ENCODE results near the gene COMMD1. TPM values are rescaled to one million over a fixed set of nuclear protein-coding genes. Genes with fewer than 3 reads are reported as not detected.

The COMMD1 gene
- total RNA-seq, 4 donors from 2014 or later, result 32.3 to 50.4 (median 44.2) TPM

DNA sequence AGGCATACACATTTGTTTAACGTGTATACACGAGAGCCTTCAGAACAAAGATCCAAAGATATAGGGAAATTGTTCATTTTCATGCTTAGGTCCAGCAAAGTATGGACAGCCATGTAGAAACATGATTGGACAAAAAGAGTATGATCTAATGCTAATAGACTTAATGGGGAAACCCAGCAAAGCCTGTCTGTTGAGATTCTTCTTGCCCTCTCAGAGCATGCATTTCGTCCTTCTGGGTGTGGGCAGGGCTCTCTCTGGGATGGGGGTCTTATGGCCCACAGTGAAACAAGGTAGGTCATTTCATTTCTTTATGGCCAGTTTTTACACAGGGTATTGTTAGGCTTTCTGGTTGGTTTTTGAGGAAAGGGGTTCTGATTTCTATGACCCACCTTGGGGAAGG lies 124.4 kb downstream of the COMMD1 start:
- Histone ChIP-seq H3K27me3 (no peaks in the 10 kb centered on the region), H3K9me3 (no peaks in the 10 kb centered on the region), H3K4me3 (no peak overlapping the region), H3K4me1 (no peaks in the 10 kb centered on the region), H3K27ac (no peak overlapping the region), H3K36me3 (no peaks in the 10 kb centered on the region)
- 74 to 91% methylated on average over 3 of the region's 3 CpGs for WGBS, 2 donors (ENCODE audit: low coverage in 1 of 2)
- ATAC-seq, result no peak
- TF ChIP-seq, protein P1, sequence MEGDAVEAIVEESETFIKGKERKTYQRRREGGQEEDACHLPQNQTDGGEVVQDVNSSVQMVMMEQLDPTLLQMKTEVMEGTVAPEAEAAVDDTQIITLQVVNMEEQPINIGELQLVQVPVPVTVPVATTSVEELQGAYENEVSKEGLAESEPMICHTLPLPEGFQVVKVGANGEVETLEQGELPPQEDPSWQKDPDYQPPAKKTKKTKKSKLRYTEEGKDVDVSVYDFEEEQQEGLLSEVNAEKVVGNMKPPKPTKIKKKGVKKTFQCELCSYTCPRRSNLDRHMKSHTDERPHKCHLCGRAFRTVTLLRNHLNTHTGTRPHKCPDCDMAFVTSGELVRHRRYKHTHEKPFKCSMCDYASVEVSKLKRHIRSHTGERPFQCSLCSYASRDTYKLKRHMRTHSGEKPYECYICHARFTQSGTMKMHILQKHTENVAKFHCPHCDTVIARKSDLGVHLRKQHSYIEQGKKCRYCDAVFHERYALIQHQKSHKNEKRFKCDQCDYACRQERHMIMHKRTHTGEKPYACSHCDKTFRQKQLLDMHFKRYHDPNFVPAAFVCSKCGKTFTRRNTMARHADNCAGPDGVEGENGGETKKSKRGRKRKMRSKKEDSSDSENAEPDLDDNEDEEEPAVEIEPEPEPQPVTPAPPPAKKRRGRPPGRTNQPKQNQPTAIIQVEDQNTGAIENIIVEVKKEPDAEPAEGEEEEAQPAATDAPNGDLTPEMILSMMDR (IDR thresholded peaks at IDR 0.05), result no peak
- TF ChIP-seq POLR2AphosphoS5 (IDR thresholded peaks at IDR 0.05) (no peak), POLR2A (IDR thresholded peaks at IDR 0.05) (no peak), EP300 (IDR thresholded peaks at IDR 0.05) (no peak)

DNA sequence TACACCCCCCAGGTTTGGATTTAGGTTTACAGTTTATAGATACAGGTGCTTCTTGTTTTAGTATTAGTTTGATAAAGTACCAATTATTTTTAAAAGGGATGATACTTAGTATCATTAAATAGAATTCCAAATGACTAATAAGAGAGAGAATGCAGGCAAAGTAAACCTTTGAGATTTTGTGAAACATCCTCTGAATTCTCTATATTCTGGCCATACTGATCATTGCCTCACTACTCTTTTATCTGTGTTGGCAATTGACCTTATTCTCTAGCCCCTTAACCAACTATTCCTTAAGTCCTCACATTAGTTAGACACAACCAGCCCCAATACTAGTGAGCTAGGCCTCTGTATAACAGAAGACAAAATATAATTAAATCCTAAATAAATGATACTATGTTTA lies 125.4 kb downstream of the COMMD1 start:
- Histone ChIP-seq H3K27ac (no peak overlapping the region), H3K36me3 (no peaks in the 10 kb centered on the region), H3K27me3 (no peaks in the 10 kb centered on the region), H3K4me1 (no peaks in the 10 kb centered on the region), H3K4me3 (no peak overlapping the region), H3K9me3 (no peaks in the 10 kb centered on the region)
- TF ChIP-seq EP300 (IDR thresholded peaks at IDR 0.05) (no peak), POLR2A (IDR thresholded peaks at IDR 0.05) (no peak), POLR2AphosphoS5 (IDR thresholded peaks at IDR 0.05) (no peak)
- TF ChIP-seq, protein P1 (IDR thresholded peaks at IDR 0.05), result no peak
- ATAC-seq, result no peak

DNA sequence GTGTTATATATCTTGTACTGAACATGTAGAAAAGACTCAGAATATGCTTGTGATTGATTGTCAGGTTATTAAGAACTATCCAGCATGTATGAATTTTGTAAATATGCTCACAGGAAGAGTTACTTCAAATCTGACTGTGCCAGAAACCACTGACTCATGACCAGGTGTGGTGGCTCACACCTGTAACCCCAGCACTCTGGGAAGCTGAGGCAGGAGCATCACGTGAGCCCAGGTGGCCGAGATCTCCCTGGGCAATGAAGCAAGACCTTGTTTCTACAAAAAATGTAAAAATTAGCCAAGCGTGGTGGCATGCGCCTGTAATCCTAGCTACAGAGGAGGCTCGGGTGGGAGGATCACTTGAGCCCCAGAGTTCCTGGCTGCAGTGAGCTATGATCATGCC lies 126.6 kb downstream of the COMMD1 start:
- WGBS, 2 donors (ENCODE audit: low coverage in 1 of 2), result 94 to 97% methylated on average over 3 to 4 of the region's 5 CpGs
- TF ChIP-seq EP300 (IDR thresholded peaks at IDR 0.05) (no peak), POLR2AphosphoS5 (IDR thresholded peaks at IDR 0.05) (no peak)
- Histone ChIP-seq H3K27me3 (no peaks in the 10 kb centered on the region), H3K27ac (no peak overlapping the region), H3K9me3 (no peaks in the 10 kb centered on the region), H3K4me3 (no peak overlapping the region), H3K4me1 (no peaks in the 10 kb centered on the region), H3K36me3 (no peaks in the 10 kb centered on the region)
- ATAC-seq, result no peak

DNA sequence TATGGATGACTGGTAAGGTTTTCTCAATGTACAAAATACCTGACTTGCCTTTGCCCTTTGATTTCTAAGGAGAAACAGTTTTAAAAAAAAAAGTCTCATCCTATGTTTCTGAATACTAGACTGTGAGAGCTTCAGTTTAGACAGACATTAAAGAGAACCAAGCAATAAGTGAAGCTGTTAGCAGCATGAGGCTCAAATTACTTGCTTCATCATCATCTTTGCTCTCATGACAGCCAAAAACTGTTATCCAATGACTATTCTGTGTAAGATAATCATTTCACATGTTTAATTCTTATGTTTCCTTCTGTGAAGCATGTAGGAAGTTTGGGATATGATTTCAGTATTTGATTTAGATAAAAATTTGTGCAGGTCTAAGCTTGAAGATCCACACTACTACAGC lies 129.2 kb downstream of the COMMD1 start:
- Histone ChIP-seq H3K4me1 (no peaks in the 10 kb centered on the region), H3K27me3 (no peaks in the 10 kb centered on the region), H3K9me3 (no peaks in the 10 kb centered on the region), H3K4me3 (no peak overlapping the region), H3K36me3 (no peaks in the 10 kb centered on the region), H3K27ac (no peak overlapping the region)
- ATAC-seq, result no peak
- TF ChIP-seq EP300 (IDR thresholded peaks at IDR 0.05) (no peak), POLR2A (IDR thresholded peaks at IDR 0.05) (no peak), POLR2AphosphoS5 (IDR thresholded peaks at IDR 0.05) (no peak)
- TF ChIP-seq, protein P1 (IDR thresholded peaks at IDR 0.05), result no peak

DNA sequence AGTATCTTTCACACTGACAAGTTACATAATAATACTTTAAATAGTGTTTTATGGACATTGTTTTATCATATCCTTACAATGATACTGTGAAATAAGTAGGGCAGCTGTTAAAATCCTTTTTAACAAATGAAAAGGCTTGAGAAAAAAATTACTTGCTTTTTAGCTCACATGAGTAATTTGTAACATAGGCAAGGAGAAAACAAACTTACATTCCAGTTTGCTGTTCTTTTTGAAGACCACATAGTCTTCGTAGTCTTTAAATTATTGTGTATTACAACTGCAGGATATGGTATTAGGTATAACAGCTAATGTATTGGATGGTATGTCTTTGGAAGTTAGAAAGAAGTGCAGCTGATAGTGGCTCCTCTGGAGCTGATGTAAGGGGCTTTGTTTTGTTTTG lies 130.8 kb downstream of the COMMD1 start:
- H3K27ac ChIP-seq, result no peak overlapping the region
- 88 to 92% methylated on average over 1 of the region's 1 CpG for WGBS, 2 donors (ENCODE audit: low coverage in 1 of 2)
- H3K4me1 ChIP-seq, result no peaks in the 10 kb centered on the region
- H3K9me3 ChIP-seq, result no peaks in the 10 kb centered on the region
- no peaks in the 10 kb centered on the region for H3K36me3 ChIP-seq
- no peaks in the 10 kb centered on the region for H3K27me3 ChIP-seq
- no peak overlapping the region for H3K4me3 ChIP-seq
- ATAC-seq, result no peak
- TF ChIP-seq POLR2AphosphoS5 (IDR thresholded peaks at IDR 0.05) (no peak), POLR2A (IDR thresholded peaks at IDR 0.05) (no peak), EP300 (IDR thresholded peaks at IDR 0.05) (no peak)
- TF ChIP-seq, protein P1 (IDR thresholded peaks at IDR 0.05), result no peak

Measured in gastroesophageal sphincter (tissue), 4 donors.